GM18861 (cell line): ENCODE data around the gene BMAL1.
"Not testable (repeated sequence)": the region's sequence is repeated elsewhere in the genome, so short reads cannot be mapped to it uniquely, and the experiment has no call there.

Experiments used
- ATAC-seq: cut with Tn5 transposase; IDR thresholded peaks from one replicate; pipeline ENCODE4 v1.9.1; 2021; ENCODE audit not compliant: unreplicated experiment

The BMAL1 gene

DNA sequence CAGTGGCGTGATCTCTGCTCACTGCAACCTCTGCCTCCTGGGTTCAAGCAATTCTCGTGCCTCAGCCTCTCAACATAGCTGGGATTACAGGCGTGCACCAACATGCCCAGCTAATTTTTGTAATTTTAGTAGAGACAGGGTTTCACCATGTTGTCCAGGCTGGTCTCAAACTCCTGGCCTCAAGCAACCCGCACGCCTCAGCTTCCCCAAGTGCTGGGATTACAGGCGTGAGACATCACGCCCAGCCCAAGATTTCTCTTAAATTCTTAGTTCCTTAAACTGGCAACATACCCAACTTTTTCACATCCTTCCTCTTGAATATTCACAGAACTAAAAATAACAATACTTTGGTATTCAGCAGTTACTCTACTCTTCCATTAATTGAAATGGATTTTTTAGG lies 159.2 kb downstream of the BMAL1 start:
- ATAC-seq = not testable (repeated sequence)
